GM12878 (cell line): ENCODE measurements around the gene KRT81.

Experiments
- CEBPZ ChIP-seq: fragments of 150-350 bp; IDR thresholded peaks from 2 replicates; pipeline ENCODE4 v1.6.1; 2016; ENCODE audit warnings: low read depth, low read length
- CHD2 ChIP-seq: IDR thresholded peaks from 2 replicates; pipeline ENCODE4 v1.6.1; 2011; ENCODE audit warnings: low read depth, low read length, improper control_type of control experiment, borderline replicate concordance
- CTCF ChIP-seq, 3 experiments: IDR thresholded peaks in 2 of 3; conservative IDR thresholded peaks in 1 of 3; 2 replicates each; pipeline ENCODE4 v1.5.1; 2011; ENCODE audit warnings: low read depth in 3 of 3, low read length in 3 of 3, mild to moderate bottlenecking in 3 of 3, control low read depth in 2 of 3, moderate library complexity in 2 of 3, inconsistent platforms in 1 of 3, mixed read lengths in 1 of 3; ENCODE audit not compliant: control insufficient read depth in 2 of 3, insufficient read depth in 1 of 3; ENCODE audit errors: extremely low read depth in 1 of 3
- EGR1 ChIP-seq, 2 experiments: IDR thresholded peaks; 1 replicate in 1 of 2; 2 replicates in 1 of 2; pipeline ENCODE4 v1.6.1; 2011 to 2012; ENCODE audit warnings: low read depth in 2 of 2, low read length in 2 of 2, borderline replicate concordance in 1 of 2, mild to moderate bottlenecking in 1 of 2, moderate library complexity in 1 of 2
- EP300 ChIP-seq, 2 experiments: fragments of 150-350 bp in 1 of 2; IDR thresholded peaks; 2 replicates each; pipeline ENCODE4 v1.6.1; 2011 to 2012; ENCODE audit warnings: low read depth in 2 of 2, low read length in 2 of 2, borderline replicate concordance in 1 of 2, improper control_type of control experiment in 1 of 2, inconsistent platforms in 1 of 2; ENCODE audit not compliant: control insufficient read depth in 1 of 2
- HDAC6 ChIP-seq: fragments of 200-600 bp; sonication (generic); IDR thresholded peaks from one replicate; pipeline ENCODE4 v1.8.0; 2017; ENCODE audit warnings: antibody characterized with exemption; ENCODE audit not compliant: unreplicated experiment
- IKZF1 ChIP-seq: fragments of 450-650 bp; conservative IDR thresholded peaks from 2 replicates; pipeline ENCODE4 v1.6.1; 2017; ENCODE audit warnings: antibody characterized with exemption, mild to moderate bottlenecking
- POLR2AphosphoS2 ChIP-seq: IDR thresholded peaks from 2 replicates; pipeline ENCODE4 v1.6.1; 2011; ENCODE audit warnings: low read depth, mild to moderate bottlenecking, low read length, improper control_type of control experiment, moderate library complexity
- POLR2AphosphoS5 ChIP-seq: IDR thresholded peaks from 2 replicates; pipeline ENCODE4 v1.6.1; 2011; ENCODE audit warnings: mild to moderate bottlenecking, low read length, inconsistent platforms
- RAD21 ChIP-seq: IDR thresholded peaks from 2 replicates; pipeline ENCODE4 v1.6.1; 2011; ENCODE audit warnings: mild to moderate bottlenecking, low read depth, low read length, moderate library complexity; ENCODE audit not compliant: insufficient read depth
- REST ChIP-seq: IDR thresholded peaks from 2 replicates; pipeline ENCODE4 v1.6.1; 2012; ENCODE audit warnings: mild to moderate bottlenecking, low read depth, low read length
- SRF ChIP-seq, 2 experiments: IDR thresholded peaks; 2 replicates each; pipeline ENCODE4 v1.6.1; 2011; ENCODE audit warnings: low read depth in 2 of 2, low read length in 2 of 2, mild to moderate bottlenecking in 1 of 2, moderate library complexity in 1 of 2
- TCF7 ChIP-seq: IDR thresholded peaks from 2 replicates; pipeline ENCODE4 v1.6.1; 2014; ENCODE audit warnings: antibody characterized with exemption, borderline replicate concordance

- TF ChIP-seq POLR2AphosphoS5 (no peak), TCF7 (no peak), SRF (IDR thresholded peaks at IDR 0.05; ENCODE audit: low read depth in 2 of 2, low read length in 2 of 2) (no peak), CTCF (IDR thresholded peaks at IDR 0.05 in 2 of 3, conservative IDR thresholded peaks at IDR 0.05 in 1 of 3; ENCODE audit: control insufficient read depth in 2 of 3, extremely low read depth in 1 of 3, insufficient read depth in 1 of 3, low read depth in 3 of 3, low read length in 3 of 3) (no peak), POLR2AphosphoS2 (no peak), RAD21 (no peak), IKZF1 (no peak), REST (no peak), EGR1 (IDR thresholded peaks at IDR 0.05; ENCODE audit: borderline replicate concordance in 1 of 2, low read depth in 2 of 2, low read length in 2 of 2) (no peak), EP300 (IDR thresholded peaks at IDR 0.05; ENCODE audit: borderline replicate concordance in 1 of 2, control insufficient read depth in 1 of 2, low read depth in 2 of 2, low read length in 2 of 2) (no peak), CHD2 (no peak), CEBPZ (no peak), HDAC6 (no peak)
Observed at GRCh38 chr12:52294803-52295202, 3.5 kb upstream of the KRT81 start.
